ENCODE measurements around the gene SCAF4.

The SCAF4 gene

DNA sequence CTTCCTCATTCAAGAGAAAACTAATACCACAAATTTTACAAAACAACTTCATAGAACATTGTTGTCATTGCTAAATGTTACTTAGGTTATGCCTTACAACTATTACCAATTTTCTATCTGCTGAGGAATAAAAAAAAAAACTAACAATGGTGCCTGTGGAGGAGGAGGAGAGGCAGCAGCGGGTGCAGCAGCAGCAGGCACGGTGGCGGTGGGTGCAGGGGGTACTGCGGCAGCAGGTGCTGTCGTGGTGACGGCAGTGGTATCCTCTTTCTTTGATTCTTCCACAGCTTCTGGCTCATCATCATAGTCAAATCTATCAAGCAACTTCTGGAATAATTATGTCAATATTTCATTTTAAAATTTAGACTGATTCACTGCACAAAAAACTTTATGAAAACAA lies 35.5 kb downstream of the SCAF4 start:
- no peak overlapping the region for H3K4me3 ChIP-seq (ENCODE audit: low read depth, low read length)
- TF ChIP-seq, protein P1, sequence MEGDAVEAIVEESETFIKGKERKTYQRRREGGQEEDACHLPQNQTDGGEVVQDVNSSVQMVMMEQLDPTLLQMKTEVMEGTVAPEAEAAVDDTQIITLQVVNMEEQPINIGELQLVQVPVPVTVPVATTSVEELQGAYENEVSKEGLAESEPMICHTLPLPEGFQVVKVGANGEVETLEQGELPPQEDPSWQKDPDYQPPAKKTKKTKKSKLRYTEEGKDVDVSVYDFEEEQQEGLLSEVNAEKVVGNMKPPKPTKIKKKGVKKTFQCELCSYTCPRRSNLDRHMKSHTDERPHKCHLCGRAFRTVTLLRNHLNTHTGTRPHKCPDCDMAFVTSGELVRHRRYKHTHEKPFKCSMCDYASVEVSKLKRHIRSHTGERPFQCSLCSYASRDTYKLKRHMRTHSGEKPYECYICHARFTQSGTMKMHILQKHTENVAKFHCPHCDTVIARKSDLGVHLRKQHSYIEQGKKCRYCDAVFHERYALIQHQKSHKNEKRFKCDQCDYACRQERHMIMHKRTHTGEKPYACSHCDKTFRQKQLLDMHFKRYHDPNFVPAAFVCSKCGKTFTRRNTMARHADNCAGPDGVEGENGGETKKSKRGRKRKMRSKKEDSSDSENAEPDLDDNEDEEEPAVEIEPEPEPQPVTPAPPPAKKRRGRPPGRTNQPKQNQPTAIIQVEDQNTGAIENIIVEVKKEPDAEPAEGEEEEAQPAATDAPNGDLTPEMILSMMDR (IDR thresholded peaks at IDR 0.05; ENCODE audit: borderline replicate concordance, insufficient read depth, low read depth, low read length) = no peak

DNA sequence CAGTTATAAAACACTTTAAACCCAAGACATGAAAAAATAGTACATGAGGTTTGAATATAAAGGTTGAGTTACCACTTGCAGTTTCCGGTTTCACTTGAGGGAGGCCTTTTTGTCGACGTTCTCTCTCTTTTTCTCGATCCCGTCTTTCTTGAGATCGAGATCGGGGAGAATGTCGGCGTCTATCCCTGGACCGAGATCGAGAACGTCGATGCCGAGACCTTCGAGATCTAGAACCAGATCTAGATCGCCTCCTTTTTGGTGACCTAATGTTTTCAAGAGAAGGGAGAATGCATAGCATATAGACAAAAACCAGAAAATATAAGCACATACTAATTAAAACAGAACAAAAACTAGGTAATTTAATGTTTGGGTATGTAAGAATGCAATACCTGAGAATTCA lies 38.7 kb downstream of the SCAF4 start:
- no peak overlapping the region for H3K4me3 ChIP-seq (ENCODE audit: low read depth, low read length)
- TF ChIP-seq, protein P1 (IDR thresholded peaks at IDR 0.05; ENCODE audit: borderline replicate concordance, insufficient read depth, low read depth, low read length) = no peak

DNA sequence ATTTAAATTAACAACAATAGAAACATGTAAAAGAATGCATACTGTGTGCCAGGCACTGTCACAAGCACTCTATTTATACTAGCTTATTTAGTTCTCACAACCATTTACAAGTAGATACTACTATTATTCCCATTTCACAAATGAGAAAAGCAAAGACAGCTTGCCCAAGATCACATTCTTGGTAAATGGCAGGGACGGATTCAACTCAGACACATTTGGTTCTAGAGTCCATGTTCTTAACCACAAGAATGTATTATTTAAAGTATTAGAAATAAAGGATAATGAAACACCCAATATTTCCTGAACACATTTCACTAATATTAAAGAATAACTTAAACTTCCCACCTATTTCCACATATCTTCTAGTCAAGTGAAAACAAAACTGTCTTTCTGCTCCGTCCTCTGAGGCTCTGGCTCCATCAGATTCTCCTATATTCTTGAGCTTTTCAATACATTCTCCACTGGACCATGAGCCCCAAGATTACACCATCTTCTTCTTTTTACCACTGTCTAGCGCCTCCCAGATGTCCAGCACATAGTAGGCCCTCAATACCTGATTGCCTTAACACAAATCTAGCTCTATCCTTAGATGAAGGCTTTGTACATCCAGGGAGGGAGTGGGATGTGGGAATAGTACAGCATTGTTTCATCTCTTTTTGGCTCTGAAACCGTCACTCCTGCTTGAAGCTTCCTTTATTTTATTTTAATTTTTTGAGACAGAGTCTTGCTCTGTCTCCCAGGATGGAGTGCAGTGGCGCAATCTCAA lies 43.1 kb downstream of the SCAF4 start:
- TF ChIP-seq, protein P1 (IDR thresholded peaks at IDR 0.05; ENCODE audit: borderline replicate concordance, insufficient read depth, low read depth, low read length) = no peak
- no peak overlapping the region for H3K4me3 ChIP-seq (ENCODE audit: low read depth, low read length)

DNA sequence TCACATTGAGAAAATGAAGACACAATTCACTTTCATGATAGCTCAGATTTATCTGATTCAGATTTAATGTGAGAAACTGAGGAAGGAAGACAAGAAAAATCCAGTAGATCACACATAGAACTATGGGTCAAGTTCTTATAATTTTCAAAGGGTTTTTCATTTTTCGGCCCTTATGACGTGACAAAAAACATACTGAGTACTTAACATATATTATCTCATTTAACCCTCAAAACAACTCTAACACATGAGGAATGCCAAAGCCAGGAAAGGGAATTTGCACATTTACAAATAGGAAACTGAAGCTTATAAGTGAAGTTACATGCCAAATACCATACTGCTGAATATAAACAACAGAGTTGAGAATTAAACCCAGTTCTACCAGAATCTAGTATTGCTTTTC lies 44.8 kb downstream of the SCAF4 start:
- TF ChIP-seq, protein P1 (IDR thresholded peaks at IDR 0.05; ENCODE audit: borderline replicate concordance, insufficient read depth, low read depth, low read length) = no peak
- no peak overlapping the region for H3K4me3 ChIP-seq (ENCODE audit: low read depth, low read length)

DNA sequence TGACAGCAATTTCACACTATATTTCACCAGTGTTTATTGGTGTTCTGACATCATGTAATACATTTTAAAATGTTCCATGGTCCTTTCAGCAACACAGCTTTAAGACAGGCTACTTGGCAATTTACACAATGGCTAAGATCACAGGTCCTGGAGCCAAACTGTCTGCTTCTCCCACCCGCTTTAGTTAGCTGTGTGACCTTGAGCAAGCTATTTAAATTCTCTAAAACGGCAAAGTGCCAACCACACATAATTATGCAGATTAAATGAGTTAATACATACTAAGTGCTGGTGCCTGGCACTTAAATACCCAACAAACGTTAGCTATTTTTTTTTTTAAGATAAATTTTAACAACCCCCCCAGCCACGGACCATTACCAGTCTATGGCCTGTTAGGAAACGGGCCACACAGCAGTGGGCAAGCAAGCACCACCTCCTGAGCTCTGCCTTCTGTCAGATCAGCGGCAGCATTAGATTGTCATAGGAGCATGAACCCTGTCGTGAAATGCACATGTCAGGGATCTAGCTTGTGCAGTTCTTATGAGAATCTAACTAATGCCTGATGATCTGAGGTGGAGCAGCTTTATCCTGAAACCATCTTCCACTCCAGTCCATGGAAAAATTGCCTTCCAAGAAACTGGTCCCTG lies 45.5 kb downstream of the SCAF4 start:
- TF ChIP-seq, protein P1 (IDR thresholded peaks at IDR 0.05; ENCODE audit: borderline replicate concordance, insufficient read depth, low read depth, low read length) = no peak
- H3K4me3 ChIP-seq (ENCODE audit: low read depth, low read length) = no peak overlapping the region

DNA sequence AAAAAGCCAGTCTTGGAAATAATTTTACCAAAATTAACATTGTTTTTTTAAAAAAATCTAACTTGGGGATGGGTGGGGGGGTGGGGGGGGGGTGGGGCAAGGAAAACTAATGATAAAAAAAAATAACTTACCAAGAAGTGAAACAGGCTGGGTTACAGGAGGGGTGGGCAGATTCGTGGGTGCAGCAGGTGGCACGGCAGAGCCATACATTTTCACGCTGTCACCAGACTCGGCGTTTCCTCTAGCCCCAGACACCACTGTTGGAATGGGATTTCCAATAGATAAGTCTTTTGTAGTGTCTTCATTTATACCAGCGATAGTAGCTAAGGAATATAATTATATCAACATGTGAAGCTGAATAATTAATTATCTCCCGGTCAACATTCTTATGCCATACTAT lies 47.0 kb downstream of the SCAF4 start:
- TF ChIP-seq, protein P1 (IDR thresholded peaks at IDR 0.05; ENCODE audit: borderline replicate concordance, insufficient read depth, low read depth, low read length) = no peak
- no peak overlapping the region for H3K4me3 ChIP-seq (ENCODE audit: low read depth, low read length)

- TF ChIP-seq, protein P1 (IDR thresholded peaks at IDR 0.05; ENCODE audit: borderline replicate concordance, insufficient read depth, low read depth, low read length) = no peak
- H3K4me3 ChIP-seq (ENCODE audit: low read depth, low read length) = no peak overlapping the region
Measured at GRCh38 chr21:31683029-31683428, 48.9 kb downstream of the SCAF4 start.

All from GM12875 (cell line).